HepG2 (cell line): ENCODE results near the gene GFRA3. TPM values are rescaled to one million over a fixed set of nuclear protein-coding genes. Genes with fewer than 3 reads are reported as not detected.
A peak's percentile ranks its signal among the peaks of the same experiment; 100 is the strongest.

Experiments
- ATAD3A ChIP-seq: sonication (generic); formaldehyde crosslinking; IDR thresholded peaks from 2 replicates; pipeline ENCODE4 v1.4.0; 2020; ENCODE audit warnings: missing genetic modification reagents
- CHCHD3 ChIP-seq: sonication (generic); formaldehyde crosslinking; IDR thresholded peaks from 2 replicates; pipeline ENCODE4 v1.8.0; 2022; ENCODE audit warnings: mild to moderate bottlenecking, missing genetic modification reagents, moderate library complexity
- IKZF1 ChIP-seq: fragments of 450-650 bp; IDR thresholded peaks from 2 replicates; pipeline ENCODE4 v1.7.1; 2016
- PHF8 ChIP-seq: sonication (generic); formaldehyde crosslinking; IDR thresholded peaks from 2 replicates; pipeline ENCODE4 v1.5.0; 2020; ENCODE audit warnings: missing genetic modification reagents
- SCMH1 ChIP-seq: sonication (generic); formaldehyde crosslinking; IDR thresholded peaks from 2 replicates; pipeline ENCODE4 v1.9.0; 2021; ENCODE audit warnings: missing genetic modification reagents, mild to moderate bottlenecking, borderline replicate concordance
- TAF15 ChIP-seq: fragments of 200-400 bp; formaldehyde crosslinking; IDR thresholded peaks from one replicate; pipeline ENCODE4 v1.6.1; 2018; ENCODE audit warnings: mild to moderate bottlenecking, low read depth, low read length; ENCODE audit not compliant: poor library complexity, severe bottlenecking
- ZNF12 ChIP-seq: sonication (generic); formaldehyde crosslinking; IDR thresholded peaks from 2 replicates; pipeline ENCODE4 v1.5.0; 2020; ENCODE audit warnings: missing genetic modification reagents
- ZNF224 ChIP-seq: sonication (generic); formaldehyde crosslinking; IDR thresholded peaks from 2 replicates; pipeline ENCODE4 v1.5.0; 2020; ENCODE audit warnings: mild to moderate bottlenecking, missing genetic modification reagents
- ZNF232 ChIP-seq: sonication (generic); formaldehyde crosslinking; IDR thresholded peaks from 2 replicates; pipeline ENCODE4 v1.4.0; 2020; ENCODE audit warnings: missing genetic modification reagents, borderline replicate concordance
- ZNF263 ChIP-seq: sonication (generic); formaldehyde crosslinking; IDR thresholded peaks from 2 replicates; pipeline ENCODE4 v1.4.0; 2020; ENCODE audit warnings: missing genetic modification reagents
- ZNF33B ChIP-seq: sonication (generic); formaldehyde crosslinking; IDR thresholded peaks from 2 replicates; pipeline ENCODE4 v1.5.1; 2020; ENCODE audit warnings: mild to moderate bottlenecking, missing genetic modification reagents
- ZNF484 ChIP-seq: sonication (generic); formaldehyde crosslinking; IDR thresholded peaks from 2 replicates; pipeline ENCODE4 v1.5.1; 2020; ENCODE audit warnings: mild to moderate bottlenecking, low read depth, missing genetic modification reagents, borderline replicate concordance
- ZNF567 ChIP-seq: sonication (generic); formaldehyde crosslinking; IDR thresholded peaks from 2 replicates; pipeline ENCODE4 v1.8.1; 2023; ENCODE audit warnings: mild to moderate bottlenecking, missing genetic modification reagents, borderline replicate concordance
- ZSCAN21 ChIP-seq: sonication (generic); formaldehyde crosslinking; IDR thresholded peaks from 2 replicates; pipeline ENCODE4 v1.8.0; 2022; ENCODE audit warnings: mild to moderate bottlenecking, missing genetic modification reagents, moderate library complexity, borderline replicate concordance
- polyA plus RNA-seq, 8 experiments: library from polyadenylated mRNA; depleted of rRNA in 3 of 8; stranded (reverse) in 7 of 8; unstranded in 1 of 8; fragments of >200 nt; fragmentation: Illumina TruSeq in 4 of 8; extraction: Trizol in 4 of 8; gene quantifications; 2 replicates each; pipeline versions ENCODE4 v1.2.1 to v1.2.3, GENCODE V29; 2011 to 2016; ENCODE audit warnings: low read depth in 4 of 8, missing spikeins in 1 of 8, mixed read lengths in 1 of 8; ENCODE audit not compliant: insufficient read depth in 1 of 8
- total RNA-seq, 5 experiments: library from RNA; depleted of rRNA; stranded (reverse); fragments of >200 nt; fragmentation: Illumina TruSeq; extraction: Trizol; gene quantifications; 2 replicates each; pipeline ENCODE4 v1.2.3, GENCODE V29; 2016; ENCODE audit warnings: low read depth in 1 of 5
- TF ChIP-seq, protein P1 (sequence below), 2 experiments: IDR thresholded peaks; 2 replicates each; pipeline ENCODE4 v1.6.1; 2011 to 2012; ENCODE audit warnings: low read length in 2 of 2, borderline replicate concordance in 1 of 2, low read depth in 1 of 2, mild to moderate bottlenecking in 1 of 2, moderate library complexity in 1 of 2
- TF ChIP-seq, protein P2 (sequence below): sonication (generic); formaldehyde crosslinking; IDR thresholded peaks from 2 replicates; pipeline ENCODE4 v1.4.0; 2020; ENCODE audit warnings: missing genetic modification reagents

The GFRA3 gene
- total and polyA plus RNA-seq, 2 of the 13 experiments (the other 11 are each of a cell fraction or from before 2014, with no cell fraction given): 0.27 to 0.30 TPM

DNA sequence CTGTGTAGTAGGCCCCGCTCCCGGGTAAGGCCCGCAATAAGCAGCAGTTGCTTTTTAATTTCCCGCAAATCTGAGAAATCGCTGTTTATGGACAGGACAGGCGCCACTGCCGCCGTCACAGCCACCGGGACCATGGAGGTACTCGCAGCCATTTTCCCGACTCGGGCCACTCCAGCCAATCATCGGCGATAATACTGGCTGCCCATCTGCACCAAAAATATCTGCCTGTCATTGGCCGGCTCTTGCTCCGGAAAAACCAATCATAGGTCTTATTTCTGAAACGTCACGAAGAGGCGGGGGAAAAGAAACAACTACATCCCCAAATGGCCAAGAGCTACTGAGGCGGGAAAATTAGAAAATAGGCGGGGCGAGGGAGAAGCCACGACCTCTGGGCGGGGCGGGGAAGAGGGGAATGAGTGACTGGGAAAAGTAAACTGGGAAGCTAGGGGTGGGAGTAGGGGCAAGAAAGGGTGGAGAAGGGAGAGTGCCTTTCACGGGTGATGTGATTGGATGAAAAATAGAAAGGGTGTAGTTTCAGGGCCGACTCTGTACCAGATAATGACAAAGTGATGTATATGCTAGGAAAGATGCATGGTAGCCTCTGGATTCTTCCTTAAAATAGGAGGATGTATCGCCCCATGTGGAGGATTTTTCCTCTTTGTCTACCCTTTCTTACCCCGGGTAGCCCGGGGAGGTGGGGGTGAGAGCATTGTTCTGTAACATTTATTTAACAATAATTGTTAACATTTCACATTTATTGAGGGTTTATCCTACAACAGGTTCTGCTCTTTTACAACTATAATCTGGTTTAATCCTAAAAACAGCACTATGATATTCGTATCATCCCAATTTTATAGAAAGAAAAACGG, 61.0 kb downstream of the GFRA3 start, which contains the start of gene CDC23 (continued):
- 0 out of 2 replicates have a peak, but pooled peaks have one; percentile 52 for TF ChIP-seq ZNF567 (CRISPR knock-in tag)
- no peak for TF ChIP-seq IKZF1
- no peak for TF ChIP-seq CHCHD3 (CRISPR knock-in tag)
- no peak for TF ChIP-seq SCMH1 (CRISPR knock-in tag)
- 0 out of 2 replicates have a peak, but pooled peaks have one; percentile 66 for TF ChIP-seq ZNF33B (CRISPR knock-in tag)
- TF ChIP-seq ATAD3A (CRISPR knock-in tag): no peak
- no peak for TF ChIP-seq ZSCAN21 (CRISPR knock-in tag)
- 0 out of 2 replicates have a peak, but pooled peaks have one; percentile 35 for TF ChIP-seq ZNF232 (CRISPR knock-in tag)
- TF ChIP-seq ZNF484 (CRISPR knock-in tag): no peak
- peak; percentile 91 for TF ChIP-seq PHF8 (CRISPR knock-in tag)
- no peak for TF ChIP-seq ZNF12 (CRISPR knock-in tag)
- TF ChIP-seq, protein P1, sequence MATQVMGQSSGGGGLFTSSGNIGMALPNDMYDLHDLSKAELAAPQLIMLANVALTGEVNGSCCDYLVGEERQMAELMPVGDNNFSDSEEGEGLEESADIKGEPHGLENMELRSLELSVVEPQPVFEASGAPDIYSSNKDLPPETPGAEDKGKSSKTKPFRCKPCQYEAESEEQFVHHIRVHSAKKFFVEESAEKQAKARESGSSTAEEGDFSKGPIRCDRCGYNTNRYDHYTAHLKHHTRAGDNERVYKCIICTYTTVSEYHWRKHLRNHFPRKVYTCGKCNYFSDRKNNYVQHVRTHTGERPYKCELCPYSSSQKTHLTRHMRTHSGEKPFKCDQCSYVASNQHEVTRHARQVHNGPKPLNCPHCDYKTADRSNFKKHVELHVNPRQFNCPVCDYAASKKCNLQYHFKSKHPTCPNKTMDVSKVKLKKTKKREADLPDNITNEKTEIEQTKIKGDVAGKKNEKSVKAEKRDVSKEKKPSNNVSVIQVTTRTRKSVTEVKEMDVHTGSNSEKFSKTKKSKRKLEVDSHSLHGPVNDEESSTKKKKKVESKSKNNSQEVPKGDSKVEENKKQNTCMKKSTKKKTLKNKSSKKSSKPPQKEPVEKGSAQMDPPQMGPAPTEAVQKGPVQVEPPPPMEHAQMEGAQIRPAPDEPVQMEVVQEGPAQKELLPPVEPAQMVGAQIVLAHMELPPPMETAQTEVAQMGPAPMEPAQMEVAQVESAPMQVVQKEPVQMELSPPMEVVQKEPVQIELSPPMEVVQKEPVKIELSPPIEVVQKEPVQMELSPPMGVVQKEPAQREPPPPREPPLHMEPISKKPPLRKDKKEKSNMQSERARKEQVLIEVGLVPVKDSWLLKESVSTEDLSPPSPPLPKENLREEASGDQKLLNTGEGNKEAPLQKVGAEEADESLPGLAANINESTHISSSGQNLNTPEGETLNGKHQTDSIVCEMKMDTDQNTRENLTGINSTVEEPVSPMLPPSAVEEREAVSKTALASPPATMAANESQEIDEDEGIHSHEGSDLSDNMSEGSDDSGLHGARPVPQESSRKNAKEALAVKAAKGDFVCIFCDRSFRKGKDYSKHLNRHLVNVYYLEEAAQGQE (IDR thresholded peaks at IDR 0.05; ENCODE audit: borderline replicate concordance in 1 of 2, low read depth in 1 of 2, low read length in 2 of 2): peak in 1 of 2 experiments; percentile 58; a peak in 2 of 4 replicates
- TF ChIP-seq ZNF263 (CRISPR knock-in tag): no peak
- TF ChIP-seq TAF15: no peak
- TF ChIP-seq, protein P2, sequence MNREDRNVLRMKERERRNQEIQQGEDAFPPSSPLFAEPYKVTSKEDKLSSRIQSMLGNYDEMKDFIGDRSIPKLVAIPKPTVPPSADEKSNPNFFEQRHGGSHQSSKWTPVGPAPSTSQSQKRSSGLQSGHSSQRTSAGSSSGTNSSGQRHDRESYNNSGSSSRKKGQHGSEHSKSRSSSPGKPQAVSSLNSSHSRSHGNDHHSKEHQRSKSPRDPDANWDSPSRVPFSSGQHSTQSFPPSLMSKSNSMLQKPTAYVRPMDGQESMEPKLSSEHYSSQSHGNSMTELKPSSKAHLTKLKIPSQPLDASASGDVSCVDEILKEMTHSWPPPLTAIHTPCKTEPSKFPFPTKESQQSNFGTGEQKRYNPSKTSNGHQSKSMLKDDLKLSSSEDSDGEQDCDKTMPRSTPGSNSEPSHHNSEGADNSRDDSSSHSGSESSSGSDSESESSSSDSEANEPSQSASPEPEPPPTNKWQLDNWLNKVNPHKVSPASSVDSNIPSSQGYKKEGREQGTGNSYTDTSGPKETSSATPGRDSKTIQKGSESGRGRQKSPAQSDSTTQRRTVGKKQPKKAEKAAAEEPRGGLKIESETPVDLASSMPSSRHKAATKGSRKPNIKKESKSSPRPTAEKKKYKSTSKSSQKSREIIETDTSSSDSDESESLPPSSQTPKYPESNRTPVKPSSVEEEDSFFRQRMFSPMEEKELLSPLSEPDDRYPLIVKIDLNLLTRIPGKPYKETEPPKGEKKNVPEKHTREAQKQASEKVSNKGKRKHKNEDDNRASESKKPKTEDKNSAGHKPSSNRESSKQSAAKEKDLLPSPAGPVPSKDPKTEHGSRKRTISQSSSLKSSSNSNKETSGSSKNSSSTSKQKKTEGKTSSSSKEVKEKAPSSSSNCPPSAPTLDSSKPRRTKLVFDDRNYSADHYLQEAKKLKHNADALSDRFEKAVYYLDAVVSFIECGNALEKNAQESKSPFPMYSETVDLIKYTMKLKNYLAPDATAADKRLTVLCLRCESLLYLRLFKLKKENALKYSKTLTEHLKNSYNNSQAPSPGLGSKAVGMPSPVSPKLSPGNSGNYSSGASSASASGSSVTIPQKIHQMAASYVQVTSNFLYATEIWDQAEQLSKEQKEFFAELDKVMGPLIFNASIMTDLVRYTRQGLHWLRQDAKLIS (CRISPR knock-in tag): no peak
- TF ChIP-seq ZNF224 (CRISPR knock-in tag): no peak; the same call in 1 of the 2 replicates
